HepG2 (cell line): ENCODE measurements around the gene ADI1. TPM values are rescaled to one million over a fixed set of nuclear protein-coding genes. Genes with fewer than 3 reads are reported as not detected.

ENCODE experiments used
- ATAC-seq: fragments of 200-7000 bp; cut with Tn5 transposase; 3 replicates; pipeline ENCODE4 v1.9.1; 2020; ENCODE audit warnings: mild to moderate bottlenecking, moderate library complexity
- BruUV-seq: library from RNA; stranded (reverse); fragments of 400-500 nt; replicated peaks from 2 replicates; lab custom pipeline; 2021; lab: Mats Ljungman, UMichigan
- CTCF ChIA-PET: fragments of 300-600 bp; formaldehyde crosslinking; extraction: SDS; loops from one replicate; lab custom pipeline; 2021; ENCODE audit warnings: low total read pairs, inconsistent platforms, low intra/inter-chr PET ratio; lab: Yijun Ruan, JAX
- POLR2A ChIA-PET: fragments of 350-600 bp; sonication (Branson Sonifier 250); formaldehyde crosslinking; loops from one replicate; lab custom pipeline; 2020; ENCODE audit warnings: antibody characterized with exemption, inconsistent platforms; lab: Yijun Ruan, JAX
- DNase-seq: peaks from one replicate; pipeline ENCODE4 v3.0.0-alpha.2; 2015; ENCODE audit warnings: low spot score
- FAIRE-seq: peaks from 3 replicates; lab custom pipeline; 2011; peaks lifted over from hg19 to GRCh38; lab: Jason Lieb, UNC
- H2AFZ ChIP-seq: one replicate; pipeline ENCODE4 v1.6.1; 2011; ENCODE audit warnings: low read length, inconsistent platforms
- H3K27ac ChIP-seq: fragments of 300-600 bp; 3 replicates; pipeline ENCODE4 v1.8.0; 2011; ENCODE audit warnings: mixed run types, mild to moderate bottlenecking, mixed read lengths, low read length, inconsistent platforms; ENCODE audit not compliant: insufficient read depth; ENCODE audit errors: extremely low read length
- H3K27me3 ChIP-seq, 2 experiments: fragments of 200-600 bp in 1 of 2; 2 replicates in 1 of 2; 3 replicates in 1 of 2; pipeline versions ENCODE4 v1.6.0 to v1.8.0; 2011; ENCODE audit warnings: low read length in 2 of 2, mild to moderate bottlenecking in 2 of 2, moderate library complexity in 2 of 2, inconsistent platforms in 1 of 2; ENCODE audit not compliant: insufficient read depth in 2 of 2, control insufficient read depth in 1 of 2
- H3K36me3 ChIP-seq, 2 experiments: fragments of 200-600 bp in 1 of 2; replicated peaks in 1 of 2; 2 replicates in 1 of 2; 3 replicates in 1 of 2; pipeline versions ENCODE4 v1.5.1 to v1.8.0; 2011; ENCODE audit warnings: low read length in 2 of 2, inconsistent platforms in 1 of 2; ENCODE audit not compliant: insufficient read depth in 2 of 2, control insufficient read depth in 1 of 2
- H3K4me1 ChIP-seq: 2 replicates; pipeline ENCODE4 v1.5.1; 2012; ENCODE audit warnings: low read length, inconsistent platforms; ENCODE audit not compliant: insufficient read depth
- H3K4me2 ChIP-seq: 2 replicates; pipeline ENCODE4 v1.6.0; 2011; ENCODE audit warnings: low read depth, low read length, inconsistent platforms
- H3K4me3 ChIP-seq, 3 experiments: fragments of 200-600 bp in 1 of 3; sonication (generic), shearing (Covaris generic) in 1 of 3; replicated peaks in 1 of 3; 2 replicates each; pipeline ENCODE4 v1.5.1; 2011 to 2016; ENCODE audit warnings: low read length in 3 of 3, inconsistent platforms in 2 of 3, low read depth in 2 of 3, mild to moderate bottlenecking in 2 of 3, control low read depth in 1 of 3, mixed read lengths in 1 of 3; ENCODE audit not compliant: insufficient read depth in 1 of 3
- H3K79me2 ChIP-seq: one replicate; pipeline ENCODE4 v1.6.1; 2011; ENCODE audit warnings: low read length, inconsistent platforms; ENCODE audit not compliant: insufficient read depth
- H3K9ac ChIP-seq: 2 replicates; pipeline ENCODE4 v1.6.0; 2011; ENCODE audit warnings: mild to moderate bottlenecking, low read depth, low read length, inconsistent platforms; ENCODE audit not compliant: insufficient read depth
- H3K9me3 ChIP-seq: 2 replicates; pipeline ENCODE4 v1.5.1; 2012; ENCODE audit warnings: mild to moderate bottlenecking, low read length
- H4K20me1 ChIP-seq: 2 replicates; pipeline ENCODE4 v1.6.0; 2011; ENCODE audit warnings: inconsistent platforms, mild to moderate bottlenecking, low read length, moderate library complexity; ENCODE audit not compliant: insufficient read depth
- CREM ChIP-seq, 2 experiments: sonication (generic) in 1 of 2; formaldehyde crosslinking in 1 of 2; IDR thresholded peaks; 2 replicates each; pipeline versions ENCODE4 v1.4.0 to v1.6.1; 2016 to 2020; ENCODE audit warnings: antibody characterized with exemption in 1 of 2, mild to moderate bottlenecking in 1 of 2, missing genetic modification reagents in 1 of 2
- KDM5B ChIP-seq: sonication (generic); formaldehyde crosslinking; IDR thresholded peaks from 2 replicates; pipeline ENCODE4 v1.4.0; 2020; ENCODE audit warnings: missing genetic modification reagents, mild to moderate bottlenecking, borderline replicate concordance
- MYC ChIP-seq: sonication (generic); formaldehyde crosslinking; IDR thresholded peaks from 2 replicates; pipeline ENCODE4 v1.9.0; 2021; ENCODE audit warnings: missing genetic modification reagents, borderline replicate concordance
- NFKB2 ChIP-seq: sonication (generic); formaldehyde crosslinking; IDR thresholded peaks from 2 replicates; pipeline ENCODE4 v1.4.0; 2020; ENCODE audit warnings: missing genetic modification reagents, borderline replicate concordance
- ZNF17 ChIP-seq: sonication (generic); formaldehyde crosslinking; IDR thresholded peaks from 2 replicates; pipeline ENCODE4 v1.5.0; 2020; ENCODE audit warnings: mild to moderate bottlenecking, missing genetic modification reagents
- ZNF572 ChIP-seq: sonication (generic); formaldehyde crosslinking; IDR thresholded peaks from 2 replicates; pipeline ENCODE4 v1.5.1; 2020; ENCODE audit warnings: mild to moderate bottlenecking, missing genetic modification reagents
- WGBS: methylation state at CpG from one replicate; pipeline ENCODE4 v1.1.6; 2017; ENCODE audit warnings: low lambda C conversion rate; 5-methylcytosine and 5-hydroxymethylcytosine counted together
- in situ Hi-C: cut with HindIII; loops from 2 replicates; pipeline ENCODE4 v1.10.0; 2017; ENCODE audit warnings: low pct_unique_long_range_greater_than_20kb; ENCODE audit not compliant: extremely low pct_ligation_motif_present
- intact Hi-C: fragments of 100-400 bp; cut with micrococcal nuclease; formaldehyde crosslinking; loops from one replicate; pipeline ENCODE4 v1.10.0; 2022; ENCODE audit not compliant: unreplicated experiment
- polyA plus RNA-seq, 8 experiments: library from polyadenylated mRNA; depleted of rRNA in 3 of 8; stranded (reverse) in 7 of 8; unstranded in 1 of 8; fragments of >200 nt; fragmentation: Illumina TruSeq in 4 of 8; extraction: Trizol in 4 of 8; gene quantifications; 2 replicates each; pipeline versions ENCODE4 v1.2.1 to v1.2.3, GENCODE V29; 2011 to 2016; ENCODE audit warnings: low read depth in 4 of 8, missing spikeins in 1 of 8, mixed read lengths in 1 of 8; ENCODE audit not compliant: insufficient read depth in 1 of 8
- total RNA-seq, 5 experiments: library from RNA; depleted of rRNA; stranded (reverse); fragments of >200 nt; fragmentation: Illumina TruSeq; extraction: Trizol; gene quantifications; 2 replicates each; pipeline ENCODE4 v1.2.3, GENCODE V29; 2016; ENCODE audit warnings: low read depth in 1 of 5
- TF ChIP-seq, protein P1 (sequence below): IDR thresholded peaks from 2 replicates; pipeline ENCODE4 v1.6.1; 2016; ENCODE audit warnings: missing biosample characterization, missing genetic modification reagents, low read depth
- TF ChIP-seq, protein P2 (sequence below), 2 experiments: fragments of 450-650 bp in 1 of 2; sonication (generic) in 1 of 2; formaldehyde crosslinking in 1 of 2; IDR thresholded peaks; 2 replicates each; pipeline versions ENCODE4 v1.6.1 to v1.8.0; 2016 to 2022; ENCODE audit warnings: antibody characterized with exemption in 1 of 2, mild to moderate bottlenecking in 1 of 2, missing genetic modification reagents in 1 of 2
- TF ChIP-seq, protein P3 (sequence below): sonication (generic); formaldehyde crosslinking; IDR thresholded peaks from 2 replicates; pipeline ENCODE4 v1.4.0; 2020; ENCODE audit warnings: mild to moderate bottlenecking, missing genetic modification reagents, borderline replicate concordance

Gene ADI1
- total and polyA plus RNA-seq, 2 of the 13 experiments (the other 11 are each of a cell fraction or from before 2014, with no cell fraction given): 28.7 to 123 TPM

DNA sequence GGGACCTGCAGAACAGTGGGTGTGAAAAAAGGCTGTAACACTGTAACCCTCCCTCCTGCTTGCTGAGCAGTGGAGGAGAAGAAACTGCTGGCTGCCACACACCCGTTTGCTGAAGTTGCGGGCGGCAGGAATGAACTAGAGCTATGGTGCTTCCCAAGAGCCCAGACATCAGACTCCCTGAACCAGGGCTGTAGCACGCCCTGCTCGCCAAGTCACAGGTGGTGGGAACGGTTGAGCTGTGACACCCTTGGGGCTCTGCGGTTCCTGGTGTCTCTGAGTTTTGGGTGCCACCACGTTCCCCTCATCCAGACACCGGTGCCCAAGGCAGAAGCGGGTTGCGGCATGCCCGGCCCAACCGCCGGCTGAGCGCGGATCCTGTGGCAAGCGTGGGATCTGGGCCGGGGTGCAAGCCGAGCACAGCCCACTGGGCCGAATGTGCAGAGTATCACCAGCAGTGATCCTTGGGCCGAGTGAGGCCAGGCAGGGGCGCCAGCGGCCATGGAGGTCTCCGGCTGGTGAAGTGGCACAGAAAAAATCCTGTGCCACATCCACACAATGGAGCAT lies 15.0 kb upstream of the ADI1 start (continued):
- 0 out of 2 replicates have a peak, but pooled peaks have one; percentile 24 for TF ChIP-seq MYC (CRISPR knock-in tag)
- TF ChIP-seq, protein P1, sequence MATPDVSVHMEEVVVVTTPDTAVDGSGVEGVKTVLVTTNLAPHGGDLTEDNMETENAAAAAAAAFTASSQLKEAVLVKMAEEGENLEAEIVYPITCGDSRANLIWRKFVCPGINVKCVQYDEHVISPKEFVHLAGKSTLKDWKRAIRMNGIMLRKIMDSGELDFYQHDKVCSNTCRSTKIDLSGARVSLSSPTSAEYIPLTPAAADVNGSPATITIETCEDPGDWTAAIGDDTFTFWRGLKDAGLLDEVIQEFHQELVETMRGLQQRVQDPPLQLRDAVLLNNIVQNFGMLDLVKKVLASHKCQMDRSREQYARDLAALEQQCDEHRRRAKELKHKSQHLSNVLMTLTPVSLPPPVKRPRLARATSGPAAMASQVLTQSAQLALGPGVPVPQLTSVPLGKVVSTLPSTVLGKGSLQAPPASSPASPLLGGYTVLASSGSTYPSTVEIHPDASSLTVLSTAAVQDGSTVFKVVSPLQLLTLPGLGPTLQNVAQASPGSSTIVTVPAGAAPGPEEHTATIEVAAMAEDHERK: no peak
- TF ChIP-seq CREM (IDR thresholded peaks at IDR 0.05): no peak
- no peak for TF ChIP-seq CREM (CRISPR knock-in tag; IDR thresholded peaks at IDR 0.05)
- no peak for TF ChIP-seq ZNF572
- TF ChIP-seq, all 625 proteins: peak for 7

DNA sequence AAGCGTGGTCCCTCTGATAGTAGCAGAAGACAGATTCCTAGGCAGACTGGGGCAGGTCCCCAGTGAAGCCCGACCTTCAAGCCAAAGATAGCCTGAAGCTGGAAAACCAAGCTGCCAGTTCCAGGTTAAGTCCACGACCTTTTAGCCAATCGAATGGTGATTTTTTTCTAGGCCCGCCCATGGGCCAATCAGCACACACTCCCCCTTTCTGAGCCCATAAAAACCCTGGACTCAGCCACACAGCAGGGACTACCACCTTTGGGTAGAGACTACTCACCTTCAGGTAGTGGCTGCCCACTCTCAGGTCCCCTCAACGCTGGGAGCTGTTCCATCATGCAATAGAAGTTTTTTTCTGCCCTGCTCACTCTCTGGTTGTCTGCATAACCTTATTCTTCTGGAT lies 14.5 kb upstream of the ADI1 start:
- DNase-seq (no peak), FAIRE-seq (no peak), ATAC-seq (no peak)
- in situ Hi-C loops (no loop called here), intact Hi-C loops (no loop called here)
- POLR2A ChIA-PET: interaction anchor here (1.1 kb wide), 1 partner anchor 25 kb away, joined by 5 read pairs; the partner anchor contains the start of gene RNASEH1
- CTCF ChIA-PET: no interaction called here
- Histone ChIP-seq H3K79me2 (no peaks in the 10 kb centered on the region), H4K20me1 (no peaks in the 10 kb centered on the region), H3K4me3 (no peak overlapping the region), H3K27me3 (no peaks in the 10 kb centered on the region; a peak in 1 of 5 replicates), H3K9ac (no peak overlapping the region), H2AFZ (no peak overlapping the region), H3K4me2 (no peak overlapping the region), H3K4me1 (peaks cover 26% of the 10 kb centered on the region), H3K27ac (no peak overlapping the region), H3K9me3 (no peaks in the 10 kb centered on the region), H3K36me3 (no peaks in the 10 kb centered on the region; a peak in 1 of 5 replicates)
- 90% methylated on average over 6 of the region's 6 CpGs for WGBS
- no TSS peak for BruUV-seq
- TF ChIP-seq ZNF17 (CRISPR knock-in tag) (no peak), KDM5B (CRISPR knock-in tag) (no peak), NFKB2 (CRISPR knock-in tag) (0 out of 2 replicates have a peak, but pooled peaks have one; percentile 8)
- TF ChIP-seq, protein P2, sequence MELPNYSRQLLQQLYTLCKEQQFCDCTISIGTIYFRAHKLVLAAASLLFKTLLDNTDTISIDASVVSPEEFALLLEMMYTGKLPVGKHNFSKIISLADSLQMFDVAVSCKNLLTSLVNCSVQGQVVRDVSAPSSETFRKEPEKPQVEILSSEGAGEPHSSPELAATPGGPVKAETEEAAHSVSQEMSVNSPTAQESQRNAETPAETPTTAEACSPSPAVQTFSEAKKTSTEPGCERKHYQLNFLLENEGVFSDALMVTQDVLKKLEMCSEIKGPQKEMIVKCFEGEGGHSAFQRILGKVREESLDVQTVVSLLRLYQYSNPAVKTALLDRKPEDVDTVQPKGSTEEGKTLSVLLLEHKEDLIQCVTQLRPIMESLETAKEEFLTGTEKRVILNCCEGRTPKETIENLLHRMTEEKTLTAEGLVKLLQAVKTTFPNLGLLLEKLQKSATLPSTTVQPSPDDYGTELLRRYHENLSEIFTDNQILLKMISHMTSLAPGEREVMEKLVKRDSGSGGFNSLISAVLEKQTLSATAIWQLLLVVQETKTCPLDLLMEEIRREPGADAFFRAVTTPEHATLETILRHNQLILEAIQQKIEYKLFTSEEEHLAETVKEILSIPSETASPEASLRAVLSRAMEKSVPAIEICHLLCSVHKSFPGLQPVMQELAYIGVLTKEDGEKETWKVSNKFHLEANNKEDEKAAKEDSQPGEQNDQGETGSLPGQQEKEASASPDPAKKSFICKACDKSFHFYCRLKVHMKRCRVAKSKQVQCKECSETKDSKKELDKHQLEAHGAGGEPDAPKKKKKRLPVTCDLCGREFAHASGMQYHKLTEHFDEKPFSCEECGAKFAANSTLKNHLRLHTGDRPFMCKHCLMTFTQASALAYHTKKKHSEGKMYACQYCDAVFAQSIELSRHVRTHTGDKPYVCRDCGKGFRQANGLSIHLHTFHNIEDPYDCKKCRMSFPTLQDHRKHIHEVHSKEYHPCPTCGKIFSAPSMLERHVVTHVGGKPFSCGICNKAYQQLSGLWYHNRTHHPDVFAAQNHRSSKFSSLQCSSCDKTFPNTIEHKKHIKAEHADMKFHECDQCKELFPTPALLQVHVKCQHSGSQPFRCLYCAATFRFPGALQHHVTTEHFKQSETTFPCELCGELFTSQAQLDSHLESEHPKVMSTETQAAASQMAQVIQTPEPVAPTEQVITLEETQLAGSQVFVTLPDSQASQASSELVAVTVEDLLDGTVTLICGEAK (IDR thresholded peaks at IDR 0.05): no peak
- TF ChIP-seq, protein P2 (CRISPR knock-in tag; IDR thresholded peaks at IDR 0.05): no peak
- TF ChIP-seq, protein P3, sequence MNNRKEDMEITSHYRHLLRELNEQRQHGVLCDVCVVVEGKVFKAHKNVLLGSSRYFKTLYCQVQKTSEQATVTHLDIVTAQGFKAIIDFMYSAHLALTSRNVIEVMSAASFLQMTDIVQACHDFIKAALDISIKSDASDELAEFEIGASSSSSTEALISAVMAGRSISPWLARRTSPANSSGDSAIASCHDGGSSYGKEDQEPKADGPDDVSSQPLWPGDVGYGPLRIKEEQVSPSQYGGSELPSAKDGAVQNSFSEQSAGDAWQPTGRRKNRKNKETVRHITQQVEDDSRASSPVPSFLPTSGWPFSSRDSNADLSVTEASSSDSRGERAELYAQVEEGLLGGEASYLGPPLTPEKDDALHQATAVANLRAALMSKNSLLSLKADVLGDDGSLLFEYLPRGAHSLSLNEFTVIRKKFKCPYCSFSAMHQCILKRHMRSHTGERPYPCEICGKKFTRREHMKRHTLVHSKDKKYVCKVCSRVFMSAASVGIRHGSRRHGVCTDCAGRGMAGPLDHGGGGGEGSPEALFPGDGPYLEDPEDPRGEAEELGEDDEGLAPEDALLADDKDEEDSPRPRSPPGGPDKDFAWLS (CRISPR knock-in tag): no peak
